ENCODE data around the gene ARHGAP31.

The ARHGAP31 gene

DNA sequence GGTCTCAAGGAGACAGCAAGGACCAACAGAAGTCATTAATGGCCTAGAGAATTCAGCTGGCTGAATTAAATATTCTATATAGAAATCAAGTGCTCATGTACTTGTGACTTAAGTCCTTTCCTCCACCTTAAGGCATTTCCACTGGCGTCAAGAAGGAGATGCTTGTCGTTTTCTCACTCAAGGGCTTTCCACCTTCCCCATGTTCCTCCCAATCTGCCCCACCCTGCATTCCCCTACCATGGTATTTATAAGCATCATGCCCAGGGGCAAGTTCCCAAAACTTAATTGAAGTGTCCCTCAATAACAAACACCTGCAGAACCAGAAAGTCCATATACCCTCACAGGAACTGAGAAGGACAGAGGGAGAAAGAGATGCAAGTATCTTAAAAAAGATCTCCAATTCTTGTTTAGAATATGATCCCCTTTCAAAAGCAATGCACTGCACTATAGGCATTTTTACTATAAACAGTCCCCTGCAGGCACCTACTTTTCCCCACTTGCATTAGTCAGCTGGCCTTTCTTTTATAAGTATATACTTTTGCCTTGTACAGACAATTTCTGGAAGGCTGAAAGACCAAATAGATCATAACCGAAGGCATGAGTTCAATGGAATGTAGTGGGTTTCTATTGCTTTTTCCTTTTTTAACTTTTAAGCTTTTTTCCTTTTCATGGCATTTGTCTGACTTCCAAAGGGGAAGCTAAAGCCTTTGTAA, 139.6 kb downstream of the ARHGAP31 start:
- no peak for DNase-seq (ENCODE audit: low read depth, low spot score)

DNA sequence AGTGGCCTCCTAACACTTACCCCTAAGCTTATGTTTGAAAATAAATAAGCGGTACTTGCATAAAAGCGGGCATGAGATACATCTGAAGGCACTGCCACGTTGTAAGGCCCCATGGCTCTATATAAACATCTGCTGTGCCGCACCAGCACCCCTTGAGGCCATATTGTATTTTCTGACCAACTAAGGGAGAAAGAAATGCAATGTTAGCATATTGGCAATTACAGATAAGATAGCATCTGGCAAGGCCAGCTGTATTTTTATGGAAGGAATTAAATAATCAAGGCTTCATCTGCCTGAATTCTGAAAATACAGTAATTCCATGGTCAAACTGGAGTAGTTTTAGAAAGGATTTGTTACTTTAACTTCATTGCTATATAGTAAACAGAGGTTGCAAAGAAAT, 140.5 kb downstream of the ARHGAP31 start:
- DNase-seq (ENCODE audit: low read depth, low spot score): no peak

DNA sequence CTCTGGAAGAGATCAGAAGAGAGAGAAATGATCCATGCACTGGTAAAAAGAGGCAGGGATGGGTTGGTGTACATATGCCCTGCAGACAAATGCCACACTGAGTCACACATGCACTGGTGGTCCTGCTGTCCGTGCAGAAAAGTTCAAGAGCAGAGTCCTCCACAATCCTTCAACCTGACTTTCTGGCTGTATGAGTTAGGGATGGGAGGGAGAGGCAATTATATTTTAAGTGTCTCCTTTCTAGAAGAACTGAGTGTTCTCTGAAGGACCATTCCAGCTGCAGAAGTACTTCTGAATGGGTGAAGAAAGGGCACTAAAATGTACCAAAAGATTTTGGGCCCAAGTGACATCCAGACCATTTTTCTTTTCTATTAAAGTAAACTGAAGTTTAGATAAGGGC, 142.8 kb downstream of the ARHGAP31 start:
- DNase-seq (ENCODE audit: low read depth, low spot score): no peak

DNA sequence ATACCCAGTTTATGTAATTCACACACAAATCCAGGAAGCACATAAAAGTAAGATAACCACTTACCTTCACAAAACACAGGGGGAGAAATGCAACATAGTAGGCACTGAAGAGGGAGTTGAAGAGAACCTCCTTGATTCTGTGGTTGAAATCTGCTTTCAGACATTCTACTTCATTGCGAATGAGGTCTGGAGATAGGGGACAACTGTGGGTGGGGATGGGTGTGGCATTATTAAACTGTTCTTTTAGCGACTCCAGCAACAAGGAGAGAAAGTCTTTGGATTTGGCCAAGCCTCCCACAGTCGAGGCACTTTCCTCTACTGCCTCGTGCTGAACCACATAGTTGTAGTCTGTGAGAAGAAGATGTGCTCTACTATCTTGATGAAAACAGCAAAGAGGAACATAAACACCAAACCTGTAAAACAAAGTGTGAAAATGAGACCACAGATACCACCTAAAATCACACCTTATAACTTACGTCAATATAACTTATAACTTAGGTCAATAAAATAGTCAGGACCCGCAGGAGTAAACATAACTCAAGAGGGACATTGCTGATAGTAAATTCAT, 143.6 kb downstream of the ARHGAP31 start:
- no peak for DNase-seq (ENCODE audit: low read depth, low spot score)

DNA sequence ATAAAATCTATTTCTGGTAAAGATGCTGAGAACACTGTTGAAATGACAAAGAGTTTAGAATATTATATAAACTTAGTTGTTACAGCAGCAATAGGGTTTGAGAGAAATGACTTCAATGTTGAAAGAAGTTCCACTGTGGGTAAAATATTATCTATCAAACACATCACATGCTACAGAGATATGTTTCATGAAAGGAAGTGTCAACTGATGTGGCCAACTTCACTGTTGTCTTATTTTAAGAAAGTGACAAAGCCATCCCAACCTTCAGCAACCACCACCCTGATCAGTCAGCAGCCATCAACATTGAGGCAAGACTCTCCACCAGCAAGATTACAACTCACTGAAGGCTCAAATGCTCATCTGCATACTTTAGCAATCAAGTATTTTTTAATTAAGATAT, 149.0 kb downstream of the ARHGAP31 start:
- no peak for DNase-seq (ENCODE audit: low read depth, low spot score)

DNA sequence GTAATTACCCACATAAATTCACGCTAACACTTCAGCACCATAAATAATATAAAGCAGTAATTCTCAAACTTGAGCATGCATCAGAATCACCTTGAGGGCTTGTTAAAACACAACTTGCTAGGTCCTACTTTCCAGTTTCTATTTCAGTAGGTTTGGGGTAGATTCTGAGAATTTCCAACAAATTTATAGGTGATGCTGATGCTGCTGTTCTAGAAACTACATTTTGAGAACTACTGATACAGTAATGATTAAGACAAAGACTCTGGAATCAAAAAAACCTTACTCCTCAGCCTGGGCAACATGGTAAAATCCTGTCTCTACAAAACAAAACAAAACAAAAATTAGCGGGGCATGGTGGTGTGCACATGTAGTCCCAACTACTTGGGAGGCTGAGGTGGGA, 150.4 kb downstream of the ARHGAP31 start:
- DNase-seq (ENCODE audit: low read depth, low spot score): no peak

DNA sequence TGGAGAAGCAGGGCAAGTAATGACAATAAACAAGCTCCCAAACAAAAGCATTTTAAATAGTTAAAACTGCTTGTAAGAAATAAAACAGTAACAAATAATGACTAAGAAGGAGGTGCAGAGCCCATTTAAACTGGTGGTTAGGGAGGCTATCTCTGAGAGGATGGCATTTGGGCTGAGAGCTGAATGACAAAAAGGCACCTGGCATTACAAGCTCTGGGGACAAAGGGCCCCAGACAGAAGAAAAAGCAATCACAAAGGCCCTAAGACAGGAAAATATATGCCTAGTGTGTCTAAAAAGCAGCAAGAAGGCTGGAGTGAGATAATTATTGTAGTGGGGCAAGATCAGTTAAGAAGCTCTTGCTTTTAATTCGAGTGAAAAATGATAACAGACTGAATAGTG, 159.6 kb downstream of the ARHGAP31 start:
- no peak for DNase-seq (ENCODE audit: low read depth, low spot score)

DNA sequence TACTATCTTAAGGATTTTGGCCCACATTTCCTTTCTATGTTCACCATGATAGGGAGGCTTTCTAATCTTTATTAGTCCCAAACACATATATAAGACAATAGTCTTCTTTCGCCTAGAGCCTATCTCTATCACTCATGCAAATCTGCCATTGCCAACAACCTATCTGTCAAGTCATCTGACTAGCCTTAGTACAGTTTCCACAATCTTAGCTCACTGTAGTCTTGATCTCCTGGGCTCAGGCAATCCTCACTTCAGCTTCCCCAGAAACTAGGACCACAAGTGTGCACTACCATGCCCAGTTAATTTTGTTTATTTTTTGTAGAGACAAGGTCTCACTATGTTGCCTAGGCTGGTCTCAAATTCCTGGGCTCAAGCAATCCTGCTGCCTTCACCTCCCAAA, 162.3 kb downstream of the ARHGAP31 start:
- DNase-seq (ENCODE audit: low read depth, low spot score): no peak

DNA sequence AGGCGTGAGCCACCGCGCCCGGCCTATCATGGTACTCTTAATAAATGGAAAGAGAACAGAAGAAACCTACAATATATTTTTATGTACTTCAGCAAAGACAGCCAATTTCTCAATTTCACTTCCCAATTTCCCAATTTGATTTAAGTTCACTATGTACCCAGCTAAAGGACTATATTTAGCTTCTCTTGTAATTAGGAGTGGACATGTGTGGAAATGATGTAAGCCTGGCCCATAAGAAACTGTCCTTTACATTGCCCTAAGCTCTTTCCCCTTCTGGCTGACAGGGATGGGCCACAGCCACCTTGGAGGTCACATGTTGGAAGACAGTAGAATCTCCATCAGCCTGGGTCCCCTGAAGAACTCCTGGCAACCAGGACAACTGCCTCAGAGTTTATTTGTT, 163.1 kb downstream of the ARHGAP31 start:
- DNase-seq (ENCODE audit: low read depth, low spot score): no peak

DNA sequence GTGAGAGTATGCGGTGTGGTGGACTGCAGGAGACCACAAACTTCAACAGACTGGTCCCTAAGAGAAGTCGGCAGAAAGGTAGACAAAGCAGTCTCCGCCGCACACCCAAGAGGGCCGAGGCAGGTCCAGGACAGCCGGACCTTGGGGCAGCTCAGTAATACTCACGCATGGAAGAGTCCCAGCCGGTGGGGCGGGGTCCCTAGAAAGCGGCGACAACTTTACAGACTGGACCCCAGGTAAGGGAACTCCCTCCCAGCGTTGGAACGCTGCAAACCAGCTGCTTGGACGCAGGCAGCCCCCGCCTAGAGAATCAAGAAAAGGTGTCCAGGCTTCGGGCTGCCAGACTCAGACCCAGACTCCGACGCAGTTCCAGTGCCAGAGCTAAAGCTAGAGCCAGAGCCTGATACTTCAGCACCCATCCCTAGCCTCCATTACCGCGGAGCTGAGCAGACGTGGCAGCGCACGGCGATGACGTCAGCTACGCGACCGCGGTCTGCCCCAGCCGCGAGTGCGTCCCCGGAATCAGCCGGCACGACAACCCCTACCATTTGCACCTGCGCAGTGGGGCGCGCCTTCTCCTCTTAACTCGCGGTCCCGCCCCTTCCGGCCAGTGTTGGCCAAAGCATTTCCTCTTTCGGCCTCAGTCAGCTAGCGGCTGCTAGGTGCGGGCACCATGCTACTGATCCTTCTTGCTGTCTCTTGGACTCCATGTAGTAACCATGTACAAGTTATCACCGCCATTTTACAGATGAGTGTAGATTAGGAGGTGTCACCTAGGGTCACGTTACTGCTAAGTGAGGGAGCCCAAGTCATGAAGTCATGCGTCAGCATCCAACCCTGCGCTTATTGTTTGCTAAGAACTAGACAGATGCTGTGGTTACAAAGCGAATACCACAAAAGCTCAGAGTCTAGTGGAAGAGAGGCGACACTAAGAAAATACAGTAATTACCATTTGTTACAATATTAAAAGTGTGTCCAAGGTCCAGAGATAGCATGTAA, 169.3 kb downstream of the ARHGAP31 start, which contains the start of gene TMEM39A:
TMEM39A (minus strand) TSS at position 445 of the 999 bp plus-strand sequence. CDS start 1,541 bp downstream, outside the sequence.
- peak; percentile 98 for DNase-seq (ENCODE audit: low read depth, low spot score)

DNA sequence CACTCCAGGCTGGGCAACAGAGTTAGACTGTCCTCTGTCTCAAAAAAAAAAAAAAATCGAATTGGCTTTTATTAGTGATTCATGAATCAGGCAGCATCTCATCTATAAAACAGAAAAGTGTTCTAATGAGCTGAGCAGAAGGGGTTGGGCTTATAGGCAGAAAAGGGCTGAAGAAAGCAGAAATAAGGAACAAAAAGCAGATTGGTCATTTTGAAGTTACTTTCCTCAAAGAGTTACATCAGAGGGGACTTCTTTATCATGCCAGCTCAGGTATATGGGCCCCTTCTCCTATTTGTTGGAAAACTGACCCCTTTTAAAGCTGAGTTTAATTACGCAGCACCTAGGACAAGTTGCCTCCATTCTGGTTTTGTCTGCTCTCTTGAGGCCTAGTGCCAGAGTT, 173.9 kb downstream of the ARHGAP31 start:
- no peak for DNase-seq (ENCODE audit: low read depth, low spot score)

DNA sequence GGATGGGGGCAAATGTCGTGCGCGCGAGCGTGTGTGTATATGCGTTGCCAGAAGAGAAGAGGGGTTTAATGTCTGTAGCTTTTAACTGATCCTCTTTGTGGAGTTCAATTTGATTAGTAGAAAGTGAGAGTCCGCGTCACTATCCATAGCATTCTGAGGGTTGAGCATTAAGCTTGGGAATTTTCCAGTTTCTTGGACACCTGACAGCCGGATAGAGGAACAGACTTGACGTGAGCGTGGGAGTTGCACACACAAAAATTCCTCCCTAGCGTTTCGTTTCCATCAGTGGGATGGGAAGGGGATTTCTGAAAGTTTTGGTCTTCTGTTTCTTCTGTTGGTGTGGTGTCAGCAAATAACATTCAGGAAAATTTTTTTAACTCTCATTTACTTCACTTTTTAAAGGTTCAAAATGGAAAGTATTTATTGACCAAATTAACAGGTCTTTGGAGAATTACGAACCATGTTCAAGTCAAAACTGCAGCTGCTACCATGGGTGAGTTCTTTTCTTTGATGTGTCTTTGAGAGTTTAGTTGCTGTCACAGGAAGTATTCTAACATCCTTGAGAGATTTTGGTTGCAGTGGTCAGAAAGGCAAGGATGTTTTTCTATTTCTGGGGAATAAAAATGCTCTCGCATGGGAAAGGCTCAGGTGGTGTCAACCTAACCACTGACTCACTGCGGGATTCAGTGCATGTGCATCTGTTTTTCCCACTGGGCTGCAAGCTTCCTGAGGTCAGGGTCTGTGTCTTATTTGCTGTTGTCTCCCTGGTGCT, 175.4 kb downstream of the ARHGAP31 start:
- no peak for DNase-seq (ENCODE audit: low read depth, low spot score)
